ENCODE results near the gene PIH1D1.
A peak's percentile ranks its signal among the peaks of the same experiment; 100 is the strongest.

Gene PIH1D1

GRCh38 chr19:49403404-49404187, 48.0 kb downstream of the PIH1D1 start (continued):
- peak; percentile 62 for TF ChIP-seq ZBTB44 (tag by site-specific recombination; IDR thresholded peaks at IDR 0.05)
- TF ChIP-seq OSR2 (tag by site-specific recombination; IDR thresholded peaks at IDR 0.05) = peak; percentile 95
- TF ChIP-seq TRIM28 (IDR thresholded peaks at IDR 0.05; ENCODE audit: borderline replicate concordance, low read length) = peak; percentile 97
- TF ChIP-seq ZNF692 (tag by site-specific recombination; IDR thresholded peaks at IDR 0.05) = peak; percentile 64
- TF ChIP-seq ZNF2 (tag by site-specific recombination; IDR thresholded peaks at IDR 0.05) = peak; percentile 90
- TF ChIP-seq PRDM10 (tag by site-specific recombination; IDR thresholded peaks at IDR 0.05) = 0 out of 2 replicates have a peak, but pooled peaks have one; percentile 56
- TF ChIP-seq ZNF837 (tag by site-specific recombination; IDR thresholded peaks at IDR 0.05) = no peak
- no peak for TF ChIP-seq ZNF121 (tag by site-specific recombination; IDR thresholded peaks at IDR 0.05)
- TF ChIP-seq ZNF366 (tag by site-specific recombination; conservative IDR thresholded peaks at IDR 0.05) = peak; percentile 74
- TF ChIP-seq EGR2 (tag by site-specific recombination; IDR thresholded peaks at IDR 0.05; ENCODE audit: low read depth) = peak; percentile 55
- peak; percentile 51 for TF ChIP-seq ZBTB20 (tag by site-specific recombination; IDR thresholded peaks at IDR 0.05)
- no peak for TF ChIP-seq ZBTB48 (tag by site-specific recombination; IDR thresholded peaks at IDR 0.05)
- peak; percentile 85 for TF ChIP-seq PATZ1 (tag by site-specific recombination; IDR thresholded peaks at IDR 0.05)
- TF ChIP-seq ZNF501 (tag by site-specific recombination; IDR thresholded peaks at IDR 0.05) = no peak
- peak; percentile 73; the same call in 1 of the 2 replicates for TF ChIP-seq ZSCAN30 (tag by site-specific recombination; IDR thresholded peaks at IDR 0.05)
- no peak for TF ChIP-seq BCL11B (tag by site-specific recombination; IDR thresholded peaks at IDR 0.05; ENCODE audit: low read depth)
- TF ChIP-seq GLIS1 (tag by site-specific recombination; IDR thresholded peaks at IDR 0.05) = peak; percentile 60
- TF ChIP-seq ZNF335 (tag by site-specific recombination; conservative IDR thresholded peaks at IDR 0.05) = peak; percentile 61
- TF ChIP-seq ZEB2 (tag by site-specific recombination; IDR thresholded peaks at IDR 0.05) = peak; percentile 33; the same call in 1 of the 2 replicates
- TF ChIP-seq ZNF10 (tag by site-specific recombination; IDR thresholded peaks at IDR 0.05) = 0 out of 2 replicates have a peak, but pooled peaks have one; percentile 27
- TF ChIP-seq ZNF398 (tag by site-specific recombination; IDR thresholded peaks at IDR 0.05) = peak; percentile 99
- TF ChIP-seq SP2 (tag by site-specific recombination; IDR thresholded peaks at IDR 0.05) = peak; percentile 14; the same call in 1 of the 2 replicates
- TF ChIP-seq KLF1 (tag by site-specific recombination; IDR thresholded peaks at IDR 0.05) = no peak
- TF ChIP-seq RBAK (tag by site-specific recombination; IDR thresholded peaks at IDR 0.05) = no peak
- TF ChIP-seq ZNF223 (tag by site-specific recombination; IDR thresholded peaks at IDR 0.05) = peak; percentile 85
- peak; percentile 88 for TF ChIP-seq MZF1 (tag by site-specific recombination; IDR thresholded peaks at IDR 0.05; ENCODE audit: borderline replicate concordance)
- peak; percentile 51 for TF ChIP-seq ZNF580 (tag by site-specific recombination; IDR thresholded peaks at IDR 0.05)
